ENCODE results near the gene C16orf82.

Gene C16orf82

GRCh38 chr16:27052007-27052406 is 14.7 kb upstream of the C16orf82 start:
- DNase-seq (ENCODE audit: low spot score) = no peak
- no peak for TF ChIP-seq CTCF (IDR thresholded peaks at IDR 0.05; ENCODE audit: extremely low read depth, insufficient read depth, missing control alignments)

GRCh38 chr16:27053996-27054395 is 12.7 kb upstream of the C16orf82 start:
- no peak for DNase-seq (ENCODE audit: low spot score)
- TF ChIP-seq CTCF (IDR thresholded peaks at IDR 0.05; ENCODE audit: extremely low read depth, insufficient read depth, missing control alignments) = no peak
- in situ Hi-C loops (cut with MboI; ENCODE audit: low pct_unique_long_range_greater_than_20kb, low sequenced_read_pairs, unreplicated experiment) = no loop called here

More at GRCh38 chr16:27052007-27052406, 14.7 kb upstream of the C16orf82 start:
- in situ Hi-C loops (cut with MboI; ENCODE audit: low pct_unique_long_range_greater_than_20kb, low sequenced_read_pairs, unreplicated experiment) = no loop called here

- in situ Hi-C loops (cut with MboI; ENCODE audit: low pct_unique_long_range_greater_than_20kb, low sequenced_read_pairs, unreplicated experiment) = no loop called here
- DNase-seq (ENCODE audit: low spot score) = no peak
- TF ChIP-seq CTCF (IDR thresholded peaks at IDR 0.05; ENCODE audit: extremely low read depth, insufficient read depth, missing control alignments) = no peak
These were observed 8.4 kb upstream of the C16orf82 start for GRCh38 chr16:27058299-27058698.

GRCh38 chr16:27070776-27071175 is 4.0 kb downstream of the C16orf82 start:
- DNase-seq (ENCODE audit: low spot score) = no peak
- no peak for TF ChIP-seq CTCF (IDR thresholded peaks at IDR 0.05; ENCODE audit: extremely low read depth, insufficient read depth, missing control alignments)
- in situ Hi-C loops (cut with MboI; ENCODE audit: low pct_unique_long_range_greater_than_20kb, low sequenced_read_pairs, unreplicated experiment) = no loop called here

GRCh38 chr16:27073733-27074132 is 7.0 kb downstream of the C16orf82 start:
- no peak for TF ChIP-seq CTCF (IDR thresholded peaks at IDR 0.05; ENCODE audit: extremely low read depth, insufficient read depth, missing control alignments)
- no peak for DNase-seq (ENCODE audit: low spot score)
- in situ Hi-C loops (cut with MboI; ENCODE audit: low pct_unique_long_range_greater_than_20kb, low sequenced_read_pairs, unreplicated experiment) = no loop called here

- TF ChIP-seq CTCF (IDR thresholded peaks at IDR 0.05; ENCODE audit: extremely low read depth, insufficient read depth, missing control alignments) = peak; percentile 13
- DNase-seq (ENCODE audit: low spot score) = no peak
- in situ Hi-C loops (cut with MboI; ENCODE audit: low pct_unique_long_range_greater_than_20kb, low sequenced_read_pairs, unreplicated experiment) = no loop called here
These were observed 14.2 kb downstream of the C16orf82 start for GRCh38 chr16:27080895-27081294.

GRCh38 chr16:27083861-27084261 is 17.1 kb downstream of the C16orf82 start:
- no peak for TF ChIP-seq CTCF (IDR thresholded peaks at IDR 0.05; ENCODE audit: extremely low read depth, insufficient read depth, missing control alignments)
- DNase-seq (ENCODE audit: low spot score) = no peak
- in situ Hi-C loops (cut with MboI; ENCODE audit: low pct_unique_long_range_greater_than_20kb, low sequenced_read_pairs, unreplicated experiment) = no loop called here
